GM19468 (cell line): ENCODE measurements around the gene SCAPER.
"Not testable (repeated sequence)": the region's sequence is repeated elsewhere in the genome, so short reads cannot be mapped to it uniquely, and the experiment has no call there.

Experiments
- ATAC-seq: cut with Tn5 transposase; IDR thresholded peaks from one replicate; pipeline ENCODE4 v1.9.1; 2021; ENCODE audit warnings: mild to moderate bottlenecking, moderate library complexity, moderate number of reproducible peaks; ENCODE audit not compliant: unreplicated experiment; ENCODE audit errors: extremely low read depth

Gene SCAPER

DNA sequence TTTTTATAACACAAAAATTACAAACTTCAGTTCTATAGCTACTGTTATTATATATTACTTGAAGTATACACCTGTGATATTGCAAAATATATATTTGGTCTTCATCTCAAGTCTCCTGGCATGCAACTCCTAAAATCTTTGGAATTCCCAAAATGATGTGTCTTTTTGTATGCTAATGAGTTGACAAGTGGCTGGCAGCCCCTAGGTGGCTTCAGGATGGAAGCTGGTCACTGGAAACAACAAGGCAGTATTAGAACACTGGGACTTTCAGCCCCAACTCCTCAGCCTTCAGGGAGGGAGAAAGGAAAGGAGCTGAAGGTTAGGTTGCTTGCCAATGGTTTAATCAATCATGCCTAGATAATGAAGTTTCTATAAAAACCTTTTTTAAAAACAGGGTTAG, 112.0 kb downstream of the SCAPER start:
- no peak for ATAC-seq

DNA sequence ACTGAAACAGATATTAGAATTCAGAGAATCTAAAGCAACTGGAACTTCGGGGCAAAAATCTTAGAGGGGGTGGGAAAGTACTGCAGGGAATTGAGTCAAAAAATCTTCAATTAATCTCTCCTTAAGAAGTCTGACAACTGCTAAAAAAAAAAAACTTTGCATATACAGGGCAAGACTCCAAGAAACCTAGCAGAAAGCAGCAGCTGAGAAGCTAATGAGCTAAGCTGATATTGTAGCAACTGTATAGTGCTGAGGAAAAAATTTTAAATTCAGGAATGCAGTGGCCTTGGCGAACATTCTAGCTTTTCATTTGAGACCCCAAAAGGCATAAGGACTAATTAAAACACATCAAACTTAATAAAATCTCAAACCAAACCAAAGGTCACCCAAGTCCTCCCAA, 113.6 kb downstream of the SCAPER start:
- ATAC-seq, result no peak

DNA sequence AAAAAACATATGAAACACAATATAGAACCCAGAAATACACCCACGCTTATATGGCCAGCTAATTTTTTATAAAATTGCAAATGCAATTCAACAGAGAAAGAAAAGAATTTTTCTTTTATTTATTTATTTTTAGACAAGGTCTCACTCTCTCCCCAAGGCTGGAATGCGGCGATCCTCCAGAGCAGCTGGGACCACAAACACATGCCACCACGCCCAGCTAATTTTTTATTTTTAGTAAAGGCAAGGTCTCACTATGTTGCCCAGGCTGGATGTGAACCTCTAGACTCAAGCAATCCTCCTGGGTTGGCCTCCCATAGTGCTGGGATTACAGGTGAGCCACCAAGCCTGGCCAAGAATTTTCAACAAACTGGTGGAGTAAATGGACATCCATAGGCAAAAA, 117.9 kb downstream of the SCAPER start:
- ATAC-seq, result no peak

DNA sequence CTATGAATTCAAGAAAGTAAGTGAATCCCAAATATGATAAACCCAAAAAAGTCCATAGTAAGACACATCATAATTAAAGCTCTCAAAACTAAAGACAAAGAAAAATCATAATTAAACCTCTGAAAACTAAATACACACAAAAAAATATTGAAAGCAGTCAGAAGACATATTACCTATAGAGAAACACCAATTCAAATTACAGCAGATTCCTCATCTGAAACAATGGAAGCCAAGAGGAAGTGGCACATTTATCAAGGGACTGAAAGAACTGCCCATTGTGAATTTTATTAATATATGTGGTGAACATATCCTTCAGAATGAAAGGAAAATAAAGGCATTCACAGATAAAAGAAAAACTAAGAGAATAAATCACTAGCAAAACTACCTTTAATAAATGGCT, 128.2 kb downstream of the SCAPER start:
- ATAC-seq, result no peak

DNA sequence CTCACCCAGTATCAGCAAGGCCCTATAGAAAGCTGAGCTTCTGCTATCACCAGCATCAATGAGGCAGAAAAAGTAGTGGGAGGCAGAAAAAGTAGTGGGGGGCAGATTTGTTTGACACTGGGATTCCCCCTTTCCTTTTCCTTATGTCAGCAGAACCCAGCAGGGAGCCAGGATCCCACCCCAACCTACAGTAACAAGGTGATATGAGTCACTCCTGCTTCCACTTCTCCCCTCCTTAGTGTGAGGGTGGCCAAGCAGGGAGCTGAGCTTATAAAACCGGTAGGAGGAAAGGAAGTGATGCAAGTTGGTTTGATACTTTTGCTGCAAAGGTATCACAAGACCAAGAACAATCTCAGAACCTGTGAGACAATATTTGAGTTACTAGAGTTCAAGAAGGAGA, 128.7 kb downstream of the SCAPER start:
- ATAC-seq, result no peak

DNA sequence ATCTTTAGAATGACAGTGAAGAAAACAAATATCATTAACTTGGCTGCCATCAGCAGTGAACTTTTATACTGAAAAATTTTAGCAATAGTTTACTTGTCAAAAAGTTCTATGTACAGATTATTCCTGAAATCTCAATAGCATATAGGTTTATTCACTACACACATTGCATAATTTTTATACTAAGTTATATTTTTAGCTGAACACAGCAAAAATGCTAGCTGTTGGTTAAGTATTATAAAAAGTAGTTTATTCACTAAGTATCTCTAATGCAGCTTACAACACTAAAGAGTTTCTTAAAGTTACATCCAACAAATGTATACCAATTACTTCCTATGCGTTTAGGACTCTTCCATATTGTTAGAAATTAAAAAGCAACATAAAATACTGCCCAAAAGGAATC, 131.9 kb downstream of the SCAPER start:
- ATAC-seq, result no peak

DNA sequence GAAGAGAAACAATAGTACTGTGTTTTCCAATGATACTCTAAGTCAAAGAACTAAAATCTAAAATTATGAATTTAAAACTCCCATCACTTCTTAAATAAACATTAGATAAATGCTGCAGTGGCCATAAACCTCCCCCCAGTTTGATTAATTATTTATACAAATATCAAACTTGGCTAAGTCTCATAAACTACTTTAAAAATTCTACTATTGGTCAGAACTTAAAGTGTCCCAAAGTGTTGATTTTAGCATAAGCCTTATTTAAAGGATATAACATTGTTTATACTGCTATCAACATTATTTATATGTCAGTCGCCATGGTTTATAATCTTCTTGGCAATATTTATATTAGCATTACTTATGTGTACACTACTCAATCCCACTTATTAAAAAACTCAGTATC, 132.4 kb downstream of the SCAPER start:
- no peak for ATAC-seq

DNA sequence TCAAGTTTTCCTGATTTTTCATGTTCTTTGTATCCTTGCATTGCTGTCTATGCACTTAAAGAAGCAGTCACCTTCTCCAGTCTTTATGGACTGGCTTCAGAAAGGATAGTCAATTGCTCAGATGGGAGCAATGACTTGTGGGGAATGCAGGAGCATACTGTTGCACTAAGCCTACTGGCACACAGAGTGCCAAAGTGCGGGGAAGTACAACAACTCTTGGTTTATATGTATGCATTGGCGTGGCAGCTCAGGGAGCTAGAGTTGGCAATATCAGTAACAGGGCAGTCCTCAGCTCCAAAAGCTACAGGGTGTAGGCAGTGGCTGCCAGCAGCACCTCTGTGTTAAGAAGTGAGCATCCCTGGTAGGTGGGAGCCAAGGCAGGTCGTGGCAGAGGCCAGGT, 141.1 kb downstream of the SCAPER start:
- ATAC-seq, result no peak

DNA sequence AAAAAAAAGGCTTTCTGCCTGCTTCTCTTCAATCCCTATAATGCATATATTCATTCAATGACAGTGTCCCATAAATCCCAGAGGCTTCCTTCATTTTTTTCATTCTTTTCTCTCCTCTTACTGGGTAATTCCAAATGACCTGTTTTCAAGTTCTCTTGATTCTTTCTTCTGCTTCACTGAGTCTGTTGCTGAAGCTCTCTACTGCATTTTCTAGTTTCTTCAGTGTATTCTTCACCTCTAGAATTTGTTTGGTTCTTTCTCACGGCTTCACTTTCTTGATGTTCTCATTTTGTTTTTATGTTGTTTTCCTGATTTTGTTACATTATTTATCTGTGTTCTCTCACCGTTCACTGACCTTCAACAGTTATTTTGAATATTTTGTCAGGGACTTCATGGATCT, 141.6 kb downstream of the SCAPER start:
- ATAC-seq, result no peak

DNA sequence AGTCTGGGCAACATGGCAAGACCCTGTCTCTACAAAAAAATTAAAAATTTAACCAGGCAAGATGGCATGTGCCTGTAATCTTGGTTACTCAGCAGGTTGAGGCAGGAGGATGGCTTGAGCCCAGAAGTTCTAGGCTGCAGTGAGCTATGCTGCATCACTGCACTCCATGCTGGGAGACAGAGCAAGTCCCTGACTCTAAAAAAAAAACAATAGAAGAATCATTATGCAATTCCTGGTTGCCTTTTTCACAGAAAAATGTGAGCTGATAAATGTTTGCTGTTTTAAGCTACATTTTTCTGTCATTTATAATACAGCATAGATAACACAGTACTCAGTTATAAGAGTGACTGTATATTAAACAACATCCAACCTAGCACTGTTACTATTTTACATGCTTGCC, 148.8 kb downstream of the SCAPER start:
- no peak for ATAC-seq

DNA sequence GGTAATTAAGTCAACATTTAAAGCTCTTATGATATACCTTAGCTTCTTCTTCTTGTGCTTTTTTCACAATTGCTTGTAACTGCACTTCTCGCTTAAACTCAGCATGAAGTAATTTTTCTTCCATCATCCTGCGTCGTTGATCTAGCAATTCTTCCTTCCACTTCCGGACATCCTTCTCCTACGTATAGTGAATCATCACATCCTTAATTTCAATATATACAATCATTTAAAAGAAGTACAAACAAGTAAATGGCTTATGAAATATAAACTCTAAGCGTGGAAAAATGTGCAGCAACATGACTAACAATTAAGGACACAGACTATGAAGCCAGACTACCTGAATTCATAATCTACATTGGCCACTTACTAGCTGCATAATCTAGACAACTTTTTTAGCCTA, 151.4 kb downstream of the SCAPER start:
- ATAC-seq, result no peak

DNA sequence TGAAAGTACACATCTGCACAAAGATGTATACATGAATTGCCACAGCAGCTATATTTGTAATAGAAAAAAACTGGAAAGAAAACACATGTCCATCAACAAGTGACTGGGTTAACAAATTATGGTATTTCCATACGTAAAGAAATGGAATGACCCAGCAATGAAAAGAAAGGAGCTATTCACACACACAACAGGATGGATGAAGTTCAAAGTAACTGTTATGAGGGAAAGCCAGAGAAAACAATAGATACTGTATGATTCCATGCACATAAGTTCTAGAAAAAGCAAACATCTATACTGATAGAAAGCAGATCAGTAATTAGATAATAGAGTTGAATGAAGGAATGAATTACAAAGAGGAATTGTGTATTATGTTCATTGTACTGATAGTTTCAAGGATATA, 152.0 kb downstream of the SCAPER start:
- ATAC-seq, result no peak

DNA sequence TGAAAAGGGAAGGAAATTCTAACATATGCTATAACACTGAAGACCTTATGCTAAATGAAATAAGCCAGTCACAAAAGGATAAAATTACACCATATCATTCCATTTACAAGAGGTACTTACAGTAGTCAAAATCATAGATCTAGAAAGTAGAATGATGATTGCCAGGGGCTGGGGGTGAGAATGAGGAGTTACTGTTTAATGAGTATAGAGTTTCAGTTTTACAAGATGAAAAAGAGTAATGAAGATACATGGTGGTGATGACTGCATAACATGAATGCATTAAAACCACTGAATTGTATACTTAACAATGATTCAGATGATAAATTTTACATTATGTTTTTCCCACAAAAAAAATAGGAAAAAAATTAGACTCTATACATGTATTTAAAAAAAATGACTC, 152.6 kb downstream of the SCAPER start:
- ATAC-seq, result no peak

DNA sequence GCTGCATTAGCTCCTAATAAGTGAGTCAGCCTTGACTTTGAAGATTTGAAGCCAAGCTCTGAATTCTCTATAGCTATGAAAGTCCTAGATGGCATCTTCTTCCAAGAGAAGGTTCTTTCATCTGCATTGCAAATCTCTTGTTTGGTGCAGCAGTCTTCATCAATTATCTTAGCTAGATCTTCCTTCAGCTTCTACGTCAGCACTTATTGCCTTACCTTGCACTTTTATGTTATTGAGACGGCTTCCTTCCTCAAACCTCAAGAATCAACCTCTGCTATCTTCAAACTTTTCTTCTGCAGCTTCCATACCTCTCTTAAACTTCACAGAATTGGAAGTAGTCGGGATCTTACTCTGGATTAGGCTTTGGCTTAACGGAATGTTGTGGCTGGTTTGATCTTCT, 167.6 kb downstream of the SCAPER start:
- no peak for ATAC-seq

DNA sequence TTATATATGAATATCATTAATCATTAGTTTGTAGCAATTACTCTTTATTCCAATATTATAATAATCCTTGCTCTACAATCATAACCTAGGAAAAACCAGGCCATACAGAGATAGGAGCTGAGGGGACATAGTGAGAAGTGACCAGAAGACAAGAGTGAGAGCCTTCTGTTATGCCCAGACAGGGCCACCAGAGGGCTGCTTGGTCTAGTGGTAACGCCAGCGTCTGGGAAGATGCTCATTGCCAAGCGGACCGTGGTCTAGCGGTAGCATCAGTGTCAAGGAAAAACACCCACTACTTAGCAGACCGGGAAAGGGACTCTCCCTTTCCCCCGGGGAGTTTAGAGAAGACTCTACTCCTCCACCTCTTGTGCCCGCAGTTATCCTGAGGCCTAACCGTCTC, 172.8 kb downstream of the SCAPER start:
- ATAC-seq, result not testable (repeated sequence)

DNA sequence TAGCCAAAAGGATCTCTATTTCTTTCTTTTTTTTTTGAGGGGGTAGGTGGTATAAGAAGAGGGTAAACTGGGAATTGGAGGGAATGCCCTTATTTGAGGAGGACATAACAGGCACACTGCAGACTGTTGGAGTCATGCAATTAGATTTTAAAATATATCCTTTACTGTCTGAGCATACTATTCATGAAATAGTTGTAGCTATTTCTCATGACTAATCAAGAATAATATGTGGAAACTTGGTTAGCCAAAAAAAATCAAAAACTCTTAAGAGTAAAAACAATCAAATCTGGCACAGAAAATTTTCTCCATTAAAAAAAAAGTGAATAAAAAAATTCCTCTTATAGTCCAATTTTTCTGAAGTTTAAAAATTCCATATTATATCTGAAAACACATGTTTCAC, 174.9 kb downstream of the SCAPER start:
- no peak for ATAC-seq

DNA sequence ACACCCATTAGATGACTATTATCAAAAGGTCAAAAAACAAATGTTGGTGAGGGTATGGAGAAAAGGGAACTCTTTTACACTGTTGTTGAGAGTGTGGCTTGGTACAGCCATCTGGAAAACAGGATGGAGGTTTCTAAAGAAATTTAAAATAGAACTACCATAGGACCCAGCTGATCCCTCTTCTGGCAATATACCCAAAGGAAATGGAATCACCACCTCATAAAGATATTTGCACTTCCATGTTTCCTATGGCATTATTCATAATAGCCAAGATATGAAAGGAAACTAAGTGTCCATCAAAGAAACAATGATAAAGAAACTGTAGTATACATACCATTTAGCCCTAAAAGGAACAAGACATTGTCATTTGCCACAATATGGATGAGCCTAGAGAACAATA, 186.3 kb downstream of the SCAPER start:
- ATAC-seq, result no peak

DNA sequence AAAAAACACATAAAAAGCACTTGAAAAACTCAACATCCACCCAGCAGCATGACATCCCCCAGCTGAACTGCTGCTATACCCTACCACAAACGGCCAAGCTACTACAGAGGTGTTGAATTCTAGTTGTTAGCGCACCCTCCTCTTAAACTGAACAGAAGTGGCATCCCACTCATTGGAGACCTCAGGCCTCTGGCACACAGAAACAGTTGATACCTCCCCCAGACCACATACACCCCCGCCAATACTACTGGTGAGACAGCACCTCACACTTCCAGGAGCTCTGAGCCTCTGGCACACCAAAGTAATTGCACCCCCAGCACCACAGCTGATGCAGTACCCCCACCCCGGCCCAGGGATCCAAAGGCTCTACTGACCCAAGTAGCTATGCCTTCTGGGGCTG, 190.2 kb downstream of the SCAPER start:
- ATAC-seq, result no peak

DNA sequence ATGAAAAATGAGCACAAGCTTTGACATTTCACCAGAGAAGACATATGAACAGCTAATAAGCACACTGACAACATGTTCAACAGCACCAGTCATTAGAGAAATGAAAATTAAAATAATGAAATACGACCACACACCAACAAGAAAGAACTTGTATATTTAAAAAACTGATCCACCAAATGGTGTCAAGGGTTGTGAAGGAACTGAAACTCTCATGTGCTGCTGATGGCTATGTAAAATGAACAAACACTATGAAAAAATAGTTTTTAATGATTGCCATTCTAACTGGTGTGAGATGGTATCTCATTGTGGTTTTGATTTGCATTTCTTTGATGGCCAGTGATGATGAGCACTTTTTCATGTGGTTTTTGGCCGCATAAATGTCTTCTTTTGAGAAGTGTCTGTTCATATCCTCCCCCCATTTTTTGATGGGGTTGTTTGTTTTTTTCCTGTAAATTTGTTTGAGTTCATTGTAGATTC, 193.8 kb downstream of the SCAPER start:
- peak; percentile 65 for ATAC-seq

DNA sequence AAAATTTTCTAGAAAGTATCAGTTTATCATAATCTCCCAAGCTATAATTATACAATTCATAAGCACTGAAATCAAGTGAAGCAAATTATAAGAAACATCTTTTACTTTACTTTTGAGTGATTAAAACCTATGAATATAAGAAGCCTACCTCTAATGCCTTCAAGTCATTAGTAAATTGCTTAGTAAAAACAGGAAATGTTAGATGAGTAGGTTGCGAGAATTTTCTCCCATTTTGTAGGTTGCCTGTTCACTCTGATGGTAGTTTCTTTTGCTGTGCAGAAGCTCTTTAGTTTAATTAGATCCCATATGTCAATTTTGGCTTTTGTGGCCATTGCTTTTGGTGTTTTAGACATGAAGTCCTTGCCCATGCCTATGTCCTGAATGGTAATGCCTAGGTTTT, 201.1 kb downstream of the SCAPER start:
- not testable (repeated sequence) for ATAC-seq

DNA sequence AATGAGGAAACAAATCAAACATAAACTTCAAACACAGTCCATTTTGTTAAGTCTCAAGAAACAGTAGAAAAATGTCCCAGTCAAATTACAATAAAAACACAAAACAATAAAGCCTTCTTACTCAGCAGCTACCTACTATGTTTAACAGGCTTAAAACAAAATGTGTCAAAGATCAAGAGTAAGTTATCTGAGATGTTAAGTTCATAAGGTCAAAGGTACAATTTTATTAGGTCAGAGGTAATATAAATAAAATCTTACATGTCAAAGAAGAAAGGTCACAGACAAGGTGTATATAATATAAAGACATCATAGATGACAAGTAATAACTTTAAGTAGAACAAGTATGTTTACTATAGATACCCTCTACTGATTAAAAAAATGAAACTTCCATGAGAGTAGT, 208.3 kb downstream of the SCAPER start:
- no peak for ATAC-seq

DNA sequence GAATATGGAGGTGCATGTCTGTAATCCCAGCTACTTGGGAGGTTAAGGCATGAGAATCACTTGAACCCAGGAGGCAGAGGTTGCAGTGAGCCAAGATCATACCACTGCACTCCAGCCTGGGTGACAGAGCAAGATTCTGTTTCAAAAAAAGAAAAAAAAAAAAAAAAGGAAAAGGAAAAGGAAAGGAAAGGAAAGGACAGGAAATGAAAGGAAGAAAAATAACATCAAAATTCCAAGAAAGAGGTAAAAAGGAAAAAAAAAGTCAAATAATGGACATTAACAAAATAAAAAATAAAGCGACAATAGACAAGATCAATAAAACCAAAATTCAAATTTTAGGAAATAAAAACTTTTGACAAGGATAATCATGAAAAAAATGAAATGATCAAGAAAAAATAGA, 212.6 kb downstream of the SCAPER start:
- ATAC-seq, result not testable (repeated sequence)

DNA sequence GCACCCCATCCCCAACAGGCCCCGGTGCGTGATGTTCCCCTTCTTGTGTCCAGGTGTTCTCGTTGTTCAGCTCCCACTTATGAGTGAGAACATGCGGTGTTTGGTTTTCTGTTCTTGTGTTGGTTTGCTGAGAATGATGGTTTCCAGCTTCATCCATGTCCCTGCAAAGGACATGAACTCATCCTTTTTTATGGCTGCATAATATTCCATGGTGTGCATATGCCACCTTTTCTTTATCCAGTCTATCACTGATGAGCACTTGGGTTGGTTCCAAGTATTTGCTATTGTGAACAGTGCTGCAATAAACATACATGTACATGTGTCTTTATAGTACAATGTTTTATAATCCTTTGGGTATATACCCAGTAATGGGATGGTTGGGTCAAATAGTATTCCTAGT, 217.5 kb downstream of the SCAPER start:
- not testable (repeated sequence) for ATAC-seq
